HepG2 (cell line): ENCODE data around the gene DISP2. TPM values are rescaled to one million over a fixed set of nuclear protein-coding genes. Genes with fewer than 3 reads are reported as not detected.

Source experiments
- ARNT2 ChIP-seq: sonication (generic); formaldehyde crosslinking; IDR thresholded peaks from 2 replicates; pipeline ENCODE4 v1.8.0; 2022; ENCODE audit warnings: mild to moderate bottlenecking, low read depth, missing genetic modification reagents, moderate library complexity
- HDAC2 ChIP-seq: sonication (generic); formaldehyde crosslinking; IDR thresholded peaks from 2 replicates; pipeline ENCODE4 v1.4.0; 2020; ENCODE audit warnings: missing genetic modification reagents
- HMG20A ChIP-seq: IDR thresholded peaks from 2 replicates; pipeline ENCODE4 v1.6.1; 2016; ENCODE audit warnings: borderline replicate concordance
- HNRNPH1 ChIP-seq: fragments of 200-400 bp; formaldehyde crosslinking; optimal IDR thresholded peaks from 2 replicates; pipeline ENCODE3; 2017; ENCODE audit warnings: mild to moderate bottlenecking, low read depth, low read length
- NFE2L1 ChIP-seq: sonication (generic); formaldehyde crosslinking; IDR thresholded peaks from 2 replicates; pipeline ENCODE4 v1.4.0; 2020; ENCODE audit warnings: missing genetic modification reagents, mild to moderate bottlenecking, borderline replicate concordance
- PPARG ChIP-seq: conservative IDR thresholded peaks from 2 replicates; pipeline ENCODE4 v1.6.1; 2016; ENCODE audit warnings: missing biosample characterization, missing genetic modification reagents
- PTBP1 ChIP-seq: fragments of 200-400 bp; formaldehyde crosslinking; IDR thresholded peaks from 2 replicates; pipeline ENCODE4 v1.6.1; 2018; ENCODE audit warnings: low read length, low read depth; ENCODE audit not compliant: poor library complexity, severe bottlenecking
- SMAD1 ChIP-seq: sonication (generic); formaldehyde crosslinking; IDR thresholded peaks from 2 replicates; pipeline ENCODE4 v1.4.0; 2020; ENCODE audit warnings: missing genetic modification reagents, low read depth, mild to moderate bottlenecking, borderline replicate concordance
- THRA ChIP-seq: sonication (generic); formaldehyde crosslinking; IDR thresholded peaks from 2 replicates; pipeline ENCODE4 v1.4.0; 2020; ENCODE audit warnings: missing genetic modification reagents, borderline replicate concordance
- ZBTB34 ChIP-seq: sonication (generic); formaldehyde crosslinking; IDR thresholded peaks from 2 replicates; pipeline ENCODE4 v1.8.0; 2022; ENCODE audit warnings: mild to moderate bottlenecking, missing genetic modification reagents
- ZBTB38 ChIP-seq: sonication (generic); formaldehyde crosslinking; IDR thresholded peaks from 2 replicates; pipeline ENCODE4 v1.5.1; 2020; ENCODE audit warnings: mild to moderate bottlenecking, missing genetic modification reagents
- ZNF282 ChIP-seq: fragments of 450-650 bp; IDR thresholded peaks from 2 replicates; pipeline ENCODE4 v1.6.1; 2018; ENCODE audit not compliant: partially characterized antibody
- ZNF383 ChIP-seq: sonication (generic); formaldehyde crosslinking; IDR thresholded peaks from 2 replicates; pipeline ENCODE4 v1.4.0; 2020; ENCODE audit warnings: missing genetic modification reagents, mild to moderate bottlenecking, borderline replicate concordance
- ZNF430 ChIP-seq: sonication (generic); formaldehyde crosslinking; IDR thresholded peaks from 2 replicates; pipeline ENCODE4 v1.9.0; 2021; ENCODE audit warnings: mild to moderate bottlenecking, missing genetic modification reagents
- ZNF7 ChIP-seq: IDR thresholded peaks from 2 replicates; pipeline ENCODE4 v1.6.1; 2016; ENCODE audit warnings: missing biosample characterization, missing genetic modification reagents
- polyA plus RNA-seq, 8 experiments: library from polyadenylated mRNA; depleted of rRNA in 3 of 8; stranded (reverse) in 7 of 8; unstranded in 1 of 8; fragments of >200 nt; fragmentation: Illumina TruSeq in 4 of 8; extraction: Trizol in 4 of 8; gene quantifications; 2 replicates each; pipeline versions ENCODE4 v1.2.1 to v1.2.3, GENCODE V29; 2011 to 2016; ENCODE audit warnings: low read depth in 4 of 8, missing spikeins in 1 of 8, mixed read lengths in 1 of 8; ENCODE audit not compliant: insufficient read depth in 1 of 8
- total RNA-seq, 5 experiments: library from RNA; depleted of rRNA; stranded (reverse); fragments of >200 nt; fragmentation: Illumina TruSeq; extraction: Trizol; gene quantifications; 2 replicates each; pipeline ENCODE4 v1.2.3, GENCODE V29; 2016; ENCODE audit warnings: low read depth in 1 of 5
- TF ChIP-seq, protein P1 (sequence below): fragments of 450-650 bp; IDR thresholded peaks from 2 replicates; pipeline ENCODE4 v1.6.1; 2016
- TF ChIP-seq, protein P2 (sequence below): sonication (generic); formaldehyde crosslinking; IDR thresholded peaks from 2 replicates; pipeline ENCODE4 v1.5.1; 2020; ENCODE audit warnings: missing genetic modification reagents, mild to moderate bottlenecking, borderline replicate concordance
- TF ChIP-seq, protein P3 (sequence below): sonication (generic); formaldehyde crosslinking; IDR thresholded peaks from 2 replicates; pipeline ENCODE4 v1.4.0; 2020; ENCODE audit warnings: low read depth, missing genetic modification reagents

DISP2 gene
- total and polyA plus RNA-seq, 2 of the 13 experiments (the other 11 are each of a cell fraction or from before 2014, with no cell fraction given), result 0.09 to 0.32 TPM

- TF ChIP-seq, protein P1, sequence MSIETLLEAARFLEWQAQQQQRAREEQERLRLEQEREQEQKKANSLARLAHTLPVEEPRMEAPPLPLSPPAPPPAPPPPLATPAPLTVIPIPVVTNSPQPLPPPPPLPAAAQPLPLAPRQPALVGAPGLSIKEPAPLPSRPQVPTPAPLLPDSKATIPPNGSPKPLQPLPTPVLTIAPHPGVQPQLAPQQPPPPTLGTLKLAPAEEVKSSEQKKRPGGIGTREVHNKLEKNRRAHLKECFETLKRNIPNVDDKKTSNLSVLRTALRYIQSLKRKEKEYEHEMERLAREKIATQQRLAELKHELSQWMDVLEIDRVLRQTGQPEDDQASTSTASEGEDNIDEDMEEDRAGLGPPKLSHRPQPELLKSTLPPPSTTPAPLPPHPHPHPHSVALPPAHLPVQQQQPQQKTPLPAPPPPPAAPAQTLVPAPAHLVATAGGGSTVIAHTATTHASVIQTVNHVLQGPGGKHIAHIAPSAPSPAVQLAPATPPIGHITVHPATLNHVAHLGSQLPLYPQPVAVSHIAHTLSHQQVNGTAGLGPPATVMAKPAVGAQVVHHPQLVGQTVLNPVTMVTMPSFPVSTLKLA, result no peak
- TF ChIP-seq, protein P2, sequence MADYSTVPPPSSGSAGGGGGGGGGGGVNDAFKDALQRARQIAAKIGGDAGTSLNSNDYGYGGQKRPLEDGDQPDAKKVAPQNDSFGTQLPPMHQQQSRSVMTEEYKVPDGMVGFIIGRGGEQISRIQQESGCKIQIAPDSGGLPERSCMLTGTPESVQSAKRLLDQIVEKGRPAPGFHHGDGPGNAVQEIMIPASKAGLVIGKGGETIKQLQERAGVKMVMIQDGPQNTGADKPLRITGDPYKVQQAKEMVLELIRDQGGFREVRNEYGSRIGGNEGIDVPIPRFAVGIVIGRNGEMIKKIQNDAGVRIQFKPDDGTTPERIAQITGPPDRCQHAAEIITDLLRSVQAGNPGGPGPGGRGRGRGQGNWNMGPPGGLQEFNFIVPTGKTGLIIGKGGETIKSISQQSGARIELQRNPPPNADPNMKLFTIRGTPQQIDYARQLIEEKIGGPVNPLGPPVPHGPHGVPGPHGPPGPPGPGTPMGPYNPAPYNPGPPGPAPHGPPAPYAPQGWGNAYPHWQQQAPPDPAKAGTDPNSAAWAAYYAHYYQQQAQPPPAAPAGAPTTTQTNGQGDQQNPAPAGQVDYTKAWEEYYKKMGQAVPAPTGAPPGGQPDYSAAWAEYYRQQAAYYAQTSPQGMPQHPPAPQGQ (CRISPR knock-in tag), result no peak
- TF ChIP-seq THRA (CRISPR knock-in tag) (peak; percentile 55), SMAD1 (CRISPR knock-in tag) (no peak), ZBTB38 (CRISPR knock-in tag) (peak; percentile 80), ZNF430 (peak; percentile 93), ARNT2 (CRISPR knock-in tag) (peak; percentile 96), ZNF282 (no peak), HNRNPH1 (no peak), HMG20A (CRISPR knock-in tag) (no peak), NFE2L1 (CRISPR knock-in tag) (no peak), PPARG (CRISPR knock-in tag) (0 out of 2 replicates have a peak, but pooled peaks have one; percentile 44), PTBP1 (no peak), ZNF7 (CRISPR knock-in tag) (peak; percentile 51; the same call in 1 of the 2 replicates), ZBTB34 (CRISPR knock-in tag) (no peak), HDAC2 (CRISPR knock-in tag) (peak; percentile 79), ZNF383 (CRISPR knock-in tag) (no peak)
- TF ChIP-seq, protein P3, sequence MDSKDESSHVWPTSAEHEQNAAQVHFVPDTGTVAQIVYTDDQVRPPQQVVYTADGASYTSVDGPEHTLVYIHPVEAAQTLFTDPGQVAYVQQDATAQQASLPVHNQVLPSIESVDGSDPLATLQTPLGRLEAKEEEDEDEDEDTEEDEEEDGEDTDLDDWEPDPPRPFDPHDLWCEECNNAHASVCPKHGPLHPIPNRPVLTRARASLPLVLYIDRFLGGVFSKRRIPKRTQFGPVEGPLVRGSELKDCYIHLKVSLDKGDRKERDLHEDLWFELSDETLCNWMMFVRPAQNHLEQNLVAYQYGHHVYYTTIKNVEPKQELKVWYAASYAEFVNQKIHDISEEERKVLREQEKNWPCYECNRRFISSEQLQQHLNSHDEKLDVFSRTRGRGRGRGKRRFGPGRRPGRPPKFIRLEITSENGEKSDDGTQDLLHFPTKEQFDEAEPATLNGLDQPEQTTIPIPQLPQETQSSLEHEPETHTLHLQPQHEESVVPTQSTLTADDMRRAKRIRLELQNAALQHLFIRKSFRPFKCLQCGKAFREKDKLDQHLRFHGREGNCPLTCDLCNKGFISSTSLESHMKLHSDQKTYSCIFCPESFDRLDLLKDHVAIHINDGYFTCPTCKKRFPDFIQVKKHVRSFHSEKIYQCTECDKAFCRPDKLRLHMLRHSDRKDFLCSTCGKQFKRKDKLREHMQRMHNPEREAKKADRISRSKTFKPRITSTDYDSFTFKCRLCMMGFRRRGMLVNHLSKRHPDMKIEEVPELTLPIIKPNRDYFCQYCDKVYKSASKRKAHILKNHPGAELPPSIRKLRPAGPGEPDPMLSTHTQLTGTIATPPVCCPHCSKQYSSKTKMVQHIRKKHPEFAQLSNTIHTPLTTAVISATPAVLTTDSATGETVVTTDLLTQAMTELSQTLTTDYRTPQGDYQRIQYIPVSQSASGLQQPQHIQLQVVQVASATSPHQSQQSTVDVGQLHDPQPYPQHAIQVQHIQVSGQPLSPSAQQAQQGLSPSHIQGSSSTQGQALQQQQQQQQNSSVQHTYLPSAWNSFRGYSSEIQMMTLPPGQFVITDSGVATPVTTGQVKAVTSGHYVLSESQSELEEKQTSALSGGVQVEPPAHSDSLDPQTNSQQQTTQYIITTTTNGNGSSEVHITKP (CRISPR knock-in tag), result no peak
Measured at GRCh38 chr15:40367686-40368611, 9.9 kb downstream of the DISP2 start (continued).
